NCI-H146 treated with DMSO at 0.1 percent for 48 hours (cell line): ENCODE measurements around the gene APOO.

Source experiments
- DNase-seq: peaks from one replicate; lab custom pipeline; 2025; ENCODE audit not compliant: unreplicated experiment; lab: John Stamatoyannopoulos, UW

The APOO gene

DNA sequence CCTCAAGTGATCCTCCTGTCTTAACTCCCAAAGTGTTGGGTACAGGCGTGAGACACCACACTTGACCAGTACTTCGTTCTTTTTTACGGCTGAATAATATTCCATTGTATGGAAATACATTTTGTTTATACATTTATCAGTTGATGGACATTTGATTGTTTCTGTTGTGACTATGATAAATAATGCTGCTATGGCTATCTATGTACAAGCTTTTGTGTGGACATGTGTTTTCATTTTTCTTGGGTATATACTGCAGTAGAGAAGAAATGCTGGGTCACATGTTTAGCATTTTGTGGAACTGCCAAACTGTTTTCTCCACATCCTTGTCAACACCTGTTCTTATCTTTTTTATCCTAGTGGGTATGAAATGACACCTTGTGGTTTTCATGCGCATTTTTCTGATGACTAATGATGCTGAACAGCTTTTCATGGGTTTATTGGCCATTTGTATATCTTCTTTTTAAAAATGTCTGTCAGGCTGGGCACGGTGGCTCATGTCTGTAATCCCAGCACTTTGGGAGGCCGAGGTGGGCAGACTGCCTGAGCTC lies 87.4 kb downstream of the APOO start:
- no peak for DNase-seq

DNA sequence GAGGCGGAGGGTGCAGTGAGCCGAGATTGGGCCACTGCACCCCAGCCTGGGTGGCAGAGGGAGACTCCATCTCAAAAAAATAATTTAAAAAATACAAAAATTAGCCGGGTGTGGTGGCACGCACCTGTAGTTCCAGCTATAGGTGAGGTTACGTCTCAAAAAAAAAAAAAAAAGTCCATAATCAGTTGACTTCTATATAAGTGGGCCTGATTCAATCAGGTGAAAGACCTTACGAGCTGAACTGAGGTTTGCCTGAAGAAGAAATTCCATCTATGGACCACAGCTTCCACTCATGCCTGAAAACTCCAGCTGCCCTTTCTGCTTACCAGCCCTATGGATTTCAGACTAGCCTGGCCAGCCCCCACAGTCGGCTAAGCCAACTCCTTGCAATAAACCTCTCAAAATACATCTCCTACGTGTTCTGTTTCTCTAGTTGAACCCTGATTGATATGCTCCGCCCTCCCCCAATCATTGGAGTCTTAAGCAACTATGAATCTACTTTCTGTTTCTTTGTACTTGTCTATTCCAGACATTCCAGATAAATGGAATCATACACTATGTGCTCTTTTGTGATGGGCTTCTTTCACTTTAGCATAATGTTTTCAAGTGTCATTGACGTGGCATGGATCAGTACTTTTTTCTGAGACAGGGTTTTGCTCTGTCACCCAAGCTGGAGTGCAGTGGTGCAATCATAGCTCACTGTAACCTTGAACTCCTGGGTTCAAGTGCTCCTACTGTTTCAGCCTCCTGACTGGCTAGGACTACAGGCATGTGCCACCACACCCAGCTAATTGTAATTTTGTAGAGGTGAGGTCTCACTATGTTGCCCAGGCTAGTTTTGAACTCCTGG lies 88.1 kb downstream of the APOO start:
- DNase-seq: no peak

DNA sequence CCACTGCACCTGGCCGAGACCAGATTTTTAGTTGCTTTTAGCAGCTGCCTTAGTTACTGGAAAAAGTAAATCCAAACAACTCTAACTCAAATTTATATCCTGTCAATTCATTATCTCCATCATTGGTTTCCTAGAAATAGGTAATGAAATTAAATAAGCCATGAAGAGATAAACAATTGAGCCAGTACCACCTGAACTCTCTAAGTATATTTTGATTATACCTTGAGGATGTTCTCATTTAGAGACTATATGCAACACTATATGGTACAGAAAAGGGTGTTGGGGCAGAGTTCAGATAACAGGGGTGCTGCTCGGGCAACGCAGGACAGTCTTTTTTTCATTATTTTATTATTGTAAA lies 89.8 kb downstream of the APOO start:
- no peak for DNase-seq

DNA sequence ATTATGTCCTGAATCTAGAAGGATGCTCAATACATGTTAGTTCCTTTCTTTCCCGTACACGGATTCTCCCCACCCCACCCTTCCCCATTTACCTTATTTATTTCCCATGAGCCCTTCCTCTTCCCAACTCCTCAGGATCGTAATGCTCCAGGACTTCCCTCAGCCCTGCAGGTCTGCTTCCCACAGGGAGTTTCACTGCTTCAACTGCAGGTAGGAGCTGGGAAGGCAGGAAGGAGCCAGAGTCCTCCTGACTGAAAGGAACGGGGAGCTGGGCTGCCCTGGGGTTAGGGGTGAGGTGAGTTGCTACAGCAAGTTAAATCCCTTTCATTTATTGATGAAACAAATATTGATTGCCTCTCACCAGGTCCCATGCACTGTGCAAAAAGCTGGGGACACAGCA lies 91.6 kb downstream of the APOO start:
- no peak for DNase-seq

DNA sequence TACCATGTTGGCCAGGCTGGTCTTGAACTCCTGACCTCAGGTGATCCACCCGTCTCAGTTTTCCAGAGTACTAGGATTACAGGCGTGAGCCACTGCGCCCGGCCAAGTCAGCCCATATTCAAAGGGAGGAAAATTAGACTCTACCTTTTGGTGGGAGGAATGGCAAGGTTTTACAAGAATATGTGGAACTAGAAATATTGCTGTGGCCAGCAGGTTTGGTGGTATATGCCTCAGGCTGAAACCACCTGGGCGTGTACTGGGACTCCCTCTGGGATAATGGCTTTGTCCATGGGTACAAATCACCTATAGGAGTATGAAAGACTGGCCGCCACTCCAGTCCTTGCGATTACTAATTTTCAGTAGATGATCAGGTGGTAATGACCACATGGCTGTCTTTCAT lies 92.4 kb downstream of the APOO start:
- no peak for DNase-seq

DNA sequence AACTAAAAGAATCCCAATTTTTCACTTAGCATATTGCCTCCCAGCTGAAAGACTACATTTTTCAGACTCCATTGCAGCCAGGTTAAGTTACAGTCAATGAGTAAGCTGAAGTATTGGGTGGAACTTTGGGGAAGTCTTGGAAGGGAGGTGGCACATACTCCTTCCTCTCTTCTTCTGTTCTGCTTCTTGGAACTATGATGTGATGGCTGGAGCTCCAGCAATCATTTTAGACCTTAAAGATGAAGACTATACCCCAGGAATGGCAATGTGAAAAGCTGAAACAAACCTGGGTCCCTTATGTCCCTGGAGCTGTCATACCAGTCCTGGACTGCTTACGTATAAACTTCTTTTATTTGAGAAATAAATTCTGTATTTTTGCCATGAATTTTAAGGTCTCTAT lies 93.9 kb downstream of the APOO start:
- DNase-seq: no peak

- no peak for DNase-seq
Observed at GRCh38 chrX:23811656-23812055, 96.1 kb downstream of the APOO start.

GRCh38 chrX:23811108-23811651 lies 96.6 kb downstream of the APOO start:
- DNase-seq: no peak

DNA sequence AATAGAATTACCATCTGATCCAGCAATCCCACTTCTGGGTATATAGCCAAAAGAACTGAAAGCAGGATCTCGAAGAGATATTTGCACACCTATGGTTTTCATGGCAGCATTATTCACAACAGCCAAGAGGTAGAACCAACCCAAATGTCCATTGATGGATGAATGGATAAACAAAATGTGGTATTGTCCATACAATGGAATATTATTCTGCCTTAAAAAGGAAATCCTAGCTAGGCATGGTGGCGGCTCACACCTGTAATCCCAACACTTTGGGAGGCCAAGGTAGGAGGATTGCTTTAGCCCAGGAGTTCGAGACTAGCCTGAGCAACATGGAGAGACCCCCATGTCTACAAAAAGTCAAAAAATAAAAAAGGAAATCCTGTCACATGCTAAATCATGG lies 97.5 kb downstream of the APOO start:
- DNase-seq: no peak

- DNase-seq: no peak
Observed at GRCh38 chrX:23805389-23805788, 102.3 kb downstream of the APOO start.

DNA sequence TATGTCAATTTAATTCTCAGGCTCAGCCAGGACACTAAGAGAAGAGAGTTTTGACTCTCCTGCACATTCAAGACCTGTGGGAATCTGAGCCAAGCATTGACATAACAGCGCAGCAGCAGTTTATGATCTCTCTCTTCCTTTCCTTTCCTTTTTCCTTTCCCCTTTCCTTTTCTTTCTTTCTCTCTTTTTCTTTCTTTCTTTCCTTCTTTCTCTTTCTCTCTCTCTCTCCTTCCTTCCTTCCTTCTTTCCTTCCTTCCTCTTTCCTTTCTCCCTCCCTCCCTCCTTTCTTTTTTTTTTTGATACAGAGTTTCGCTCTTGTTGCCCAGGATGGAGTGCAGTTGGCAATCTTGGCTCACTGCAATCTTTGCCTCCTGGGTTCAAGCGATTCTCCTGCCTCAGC lies 103.2 kb downstream of the APOO start:
- no peak for DNase-seq

DNA sequence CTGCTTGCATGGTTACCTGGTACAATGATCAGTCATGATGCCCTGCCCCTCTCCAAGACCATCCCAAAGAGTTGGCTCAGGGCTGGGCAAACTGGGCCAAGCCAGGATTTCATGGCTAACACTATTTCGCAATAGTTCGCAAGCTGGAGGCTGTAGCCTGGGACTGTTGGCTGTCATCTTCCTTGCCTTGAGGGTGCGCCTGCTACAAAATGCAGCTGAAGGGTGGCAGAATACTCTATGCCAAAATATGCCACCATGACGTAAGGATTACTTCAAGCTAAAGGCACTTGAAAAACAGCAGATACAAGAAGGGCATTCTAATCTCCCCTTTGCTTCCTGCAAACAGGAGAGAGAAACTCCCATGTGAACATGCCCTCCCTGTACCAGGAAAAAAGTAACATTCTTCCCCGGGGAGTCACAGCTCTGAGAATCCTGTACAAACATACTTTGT lies 103.8 kb downstream of the APOO start:
- no peak for DNase-seq

DNA sequence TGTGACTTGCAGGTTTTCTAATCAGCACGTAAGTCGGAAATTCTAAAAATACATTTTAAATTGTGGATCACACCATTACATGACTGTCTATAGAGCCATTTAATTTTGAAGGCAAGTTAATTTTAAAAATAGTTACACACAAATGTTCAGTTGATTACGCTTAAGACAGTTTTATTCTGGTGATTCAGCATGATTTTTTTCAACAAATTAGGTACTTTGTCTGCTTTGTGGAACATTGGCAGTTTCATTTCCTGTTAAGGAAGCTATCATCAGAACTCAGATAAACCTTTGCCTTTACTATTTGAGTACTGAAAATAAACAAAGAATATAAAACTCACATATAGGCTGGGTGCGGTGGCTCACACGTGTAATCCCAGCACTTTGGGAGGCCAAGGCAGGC lies 105.3 kb downstream of the APOO start:
- DNase-seq: no peak

DNA sequence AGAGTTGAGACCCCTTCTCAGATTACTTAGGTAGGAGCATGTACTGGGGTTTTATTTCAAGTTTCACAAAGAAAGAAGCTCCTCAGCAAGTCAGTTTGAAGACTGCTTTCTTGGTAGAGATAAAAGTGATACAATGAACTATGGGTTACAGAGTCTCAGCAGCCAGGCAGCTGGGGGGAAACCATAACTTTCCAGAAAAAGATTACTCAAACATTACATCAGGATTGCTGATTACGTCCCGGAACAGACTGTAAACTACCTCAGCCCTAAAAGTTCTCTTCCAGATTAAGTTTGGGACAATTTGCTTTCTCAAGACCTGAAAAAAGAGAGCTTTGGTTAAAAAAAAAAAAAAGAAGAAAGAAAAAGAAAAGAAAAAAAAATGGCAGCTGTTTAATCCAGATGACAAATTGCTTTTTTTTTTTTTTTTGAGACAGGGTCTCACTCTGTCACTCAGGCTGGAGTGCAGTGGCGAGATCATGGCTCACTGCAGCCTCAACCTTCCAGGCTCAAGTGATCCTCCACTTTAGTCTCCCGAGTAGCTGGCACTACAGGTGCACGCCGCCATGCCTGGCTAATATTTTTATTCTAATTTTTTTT lies 108.2 kb downstream of the APOO start:
- no peak for DNase-seq

GRCh38 chrX:23797371-23798128 lies 110.2 kb downstream of the APOO start:
- DNase-seq: no peak

GRCh38 chrX:23795221-23795620 lies 112.5 kb downstream of the APOO start:
- DNase-seq: no peak

GRCh38 chrX:23792861-23793553 lies 114.7 kb downstream of the APOO start:
- peak; percentile 73 for DNase-seq

DNA sequence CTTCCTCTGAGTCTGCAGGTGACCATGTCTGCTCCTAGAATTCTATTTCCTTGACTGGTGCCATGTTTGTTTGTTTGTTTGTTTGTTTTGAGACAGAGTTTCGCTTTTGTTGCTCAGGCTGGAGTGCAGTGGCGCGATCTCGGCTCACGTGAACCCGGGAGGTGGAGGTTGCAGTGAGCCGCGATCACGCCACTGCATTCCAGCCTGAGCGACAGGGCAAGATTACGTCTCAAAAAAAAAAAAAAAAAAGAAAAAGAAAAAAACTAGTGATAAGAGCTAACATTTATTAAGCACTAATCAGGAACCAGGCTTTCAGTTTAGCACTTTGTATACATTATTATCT lies 117.6 kb downstream of the APOO start:
- no peak for DNase-seq

DNA sequence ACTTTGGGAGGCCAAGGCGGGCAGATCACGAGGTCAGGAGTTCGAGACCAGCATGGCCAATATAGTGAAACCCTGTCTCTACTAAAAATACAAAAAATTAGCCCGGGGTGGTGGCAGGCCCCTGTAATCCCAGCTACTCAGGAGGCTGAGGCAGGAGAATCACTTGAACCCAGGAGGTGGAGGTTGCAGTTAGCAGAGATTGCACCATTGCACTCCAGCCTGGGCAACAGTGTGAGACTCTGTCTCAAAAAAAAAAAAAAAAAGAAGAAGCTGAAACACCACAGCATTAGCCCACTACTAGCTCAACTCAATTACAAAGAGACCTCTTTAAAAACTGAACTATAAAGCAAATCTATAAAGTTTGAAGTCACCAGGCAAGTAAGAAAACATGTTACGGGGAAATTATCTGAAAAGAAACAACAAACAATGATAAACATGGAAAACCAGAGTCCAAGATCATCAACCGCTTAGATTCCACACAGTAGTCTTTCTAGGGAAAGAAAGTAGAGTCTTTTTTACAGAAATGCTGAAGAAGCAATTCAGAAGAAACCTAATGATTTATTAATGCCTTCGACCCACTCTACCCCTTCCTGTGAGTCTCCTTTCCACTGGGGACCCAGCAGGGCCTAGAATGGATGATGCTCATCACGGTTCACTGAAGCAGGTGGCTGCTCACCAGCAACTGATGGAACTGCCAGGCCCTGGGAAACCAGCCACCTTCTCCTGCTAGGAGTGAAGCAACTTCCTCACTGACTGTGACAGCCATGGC lies 118.2 kb downstream of the APOO start:
- no peak for DNase-seq

DNA sequence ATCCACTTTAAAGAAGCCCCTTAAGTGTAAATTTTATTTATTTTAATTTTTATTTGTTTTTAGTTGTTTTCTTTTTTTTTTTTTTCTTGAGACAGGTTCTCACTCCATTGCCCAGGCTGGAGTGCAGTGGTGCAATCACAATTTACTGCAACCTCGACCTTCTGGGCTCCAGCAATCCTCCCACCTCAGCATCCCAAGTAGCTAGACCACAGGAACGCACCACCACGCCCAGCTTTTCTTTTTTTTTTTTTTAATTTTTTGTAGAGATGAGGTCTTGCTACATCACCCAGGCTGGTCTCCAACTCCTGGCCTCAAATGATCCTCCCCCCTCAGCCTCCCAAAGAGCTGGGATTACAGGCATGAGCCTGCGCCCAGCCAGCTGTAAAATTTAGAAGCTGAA lies 118.8 kb downstream of the APOO start:
- DNase-seq: no peak
